AG08395 (cell line): Measurements from ENCODE around the gene INPP5A.
A peak's percentile ranks its signal among the peaks of the same experiment; 100 is the strongest.
"Not testable (repeated sequence)": the region's sequence is repeated elsewhere in the genome, so short reads cannot be mapped to it uniquely, and the experiment has no call there.

ENCODE experiments used
- DNase-seq: peaks from one replicate; pipeline ENCODE4 v3.0.0; 2012; ENCODE audit warnings: mixed read lengths, low spot score

Gene INPP5A, protein sequence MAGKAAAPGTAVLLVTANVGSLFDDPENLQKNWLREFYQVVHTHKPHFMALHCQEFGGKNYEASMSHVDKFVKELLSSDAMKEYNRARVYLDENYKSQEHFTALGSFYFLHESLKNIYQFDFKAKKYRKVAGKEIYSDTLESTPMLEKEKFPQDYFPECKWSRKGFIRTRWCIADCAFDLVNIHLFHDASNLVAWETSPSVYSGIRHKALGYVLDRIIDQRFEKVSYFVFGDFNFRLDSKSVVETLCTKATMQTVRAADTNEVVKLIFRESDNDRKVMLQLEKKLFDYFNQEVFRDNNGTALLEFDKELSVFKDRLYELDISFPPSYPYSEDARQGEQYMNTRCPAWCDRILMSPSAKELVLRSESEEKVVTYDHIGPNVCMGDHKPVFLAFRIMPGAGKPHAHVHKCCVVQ

DNA sequence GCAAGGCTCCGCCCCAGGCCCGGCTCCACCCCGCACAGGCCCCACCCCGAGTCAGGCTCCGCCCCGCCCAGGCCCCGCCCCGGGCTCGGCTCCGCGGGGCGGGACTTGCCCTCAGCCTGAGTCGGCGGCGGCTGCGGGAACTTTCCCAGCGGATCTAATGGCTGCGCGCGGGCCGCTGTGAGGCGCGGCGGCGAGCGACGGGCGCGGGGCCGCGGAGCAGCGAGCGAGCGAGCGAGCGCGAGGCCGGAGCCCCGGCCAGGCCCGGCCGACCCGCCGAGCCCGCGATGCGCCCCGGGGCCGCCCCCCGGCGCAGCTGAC, at the start of gene INPP5A:
Gene INPP5A (plus strand): TSS at position 104 of the 318 bp plus-strand sequence. CDS start 310 bp downstream, outside the sequence.
- DNase-seq = no peak

DNA sequence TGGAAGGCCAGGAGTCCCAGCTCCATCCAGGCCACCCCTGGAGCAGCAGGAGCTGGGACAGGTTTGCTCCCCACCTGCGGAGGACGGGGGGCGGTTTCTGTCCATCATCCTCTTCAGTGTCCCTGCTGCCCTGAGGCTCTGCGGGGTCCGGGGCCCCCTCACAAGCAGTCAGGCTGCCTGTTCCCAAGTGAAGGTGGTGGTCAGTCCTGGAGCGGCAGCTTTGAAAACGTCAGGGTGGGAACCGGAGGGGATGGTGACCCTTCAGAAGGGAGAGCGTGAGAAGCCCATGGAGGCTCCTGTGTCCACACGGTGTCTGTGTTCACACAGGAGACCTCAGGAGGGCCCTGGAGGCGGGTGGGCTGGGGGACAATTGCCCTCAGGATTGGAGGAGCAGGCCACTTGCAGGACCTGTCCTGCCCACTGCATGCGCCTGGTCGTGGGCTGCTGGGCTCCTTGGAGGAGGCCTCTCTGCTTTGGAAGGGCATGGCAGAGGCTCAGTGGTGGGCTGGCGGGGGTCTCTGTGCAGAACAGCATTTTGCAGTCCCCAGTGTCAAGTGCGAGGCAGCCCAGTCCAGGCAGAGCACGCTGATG, 49.3 kb upstream of the INPP5A start:
- DNase-seq = no peak

DNA sequence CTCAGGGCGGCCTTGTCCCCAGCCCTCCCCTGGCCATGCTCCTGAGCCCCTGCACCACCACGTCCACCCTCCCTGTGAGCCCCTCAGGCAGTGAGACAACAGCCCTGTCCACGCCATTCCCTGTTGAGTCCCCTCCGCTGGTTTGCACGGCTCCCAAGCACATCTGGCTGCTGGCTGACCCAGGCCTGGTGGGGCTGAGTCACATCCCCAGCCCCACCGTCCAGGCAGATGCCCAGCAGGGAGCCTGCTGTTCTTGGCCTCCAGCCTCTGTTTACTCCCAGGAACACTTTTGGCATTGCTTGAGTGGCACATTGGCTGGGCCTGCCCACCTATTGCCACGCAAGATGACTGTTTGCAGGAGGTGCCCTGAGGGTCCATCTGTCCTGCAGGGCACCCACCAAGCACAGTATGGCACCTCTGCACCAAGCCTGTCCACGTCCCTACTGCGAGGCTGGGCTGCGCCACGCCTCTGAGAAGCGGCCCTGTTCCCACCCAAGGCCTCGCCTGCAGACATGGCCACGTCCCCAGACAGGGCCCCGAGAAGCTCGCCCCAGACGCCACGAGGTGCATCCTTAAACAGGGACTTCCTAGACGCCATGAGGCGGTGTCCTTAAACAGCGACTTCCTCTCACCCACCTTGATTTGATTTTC, 48.4 kb upstream of the INPP5A start:
- DNase-seq = peak; percentile 77

DNA sequence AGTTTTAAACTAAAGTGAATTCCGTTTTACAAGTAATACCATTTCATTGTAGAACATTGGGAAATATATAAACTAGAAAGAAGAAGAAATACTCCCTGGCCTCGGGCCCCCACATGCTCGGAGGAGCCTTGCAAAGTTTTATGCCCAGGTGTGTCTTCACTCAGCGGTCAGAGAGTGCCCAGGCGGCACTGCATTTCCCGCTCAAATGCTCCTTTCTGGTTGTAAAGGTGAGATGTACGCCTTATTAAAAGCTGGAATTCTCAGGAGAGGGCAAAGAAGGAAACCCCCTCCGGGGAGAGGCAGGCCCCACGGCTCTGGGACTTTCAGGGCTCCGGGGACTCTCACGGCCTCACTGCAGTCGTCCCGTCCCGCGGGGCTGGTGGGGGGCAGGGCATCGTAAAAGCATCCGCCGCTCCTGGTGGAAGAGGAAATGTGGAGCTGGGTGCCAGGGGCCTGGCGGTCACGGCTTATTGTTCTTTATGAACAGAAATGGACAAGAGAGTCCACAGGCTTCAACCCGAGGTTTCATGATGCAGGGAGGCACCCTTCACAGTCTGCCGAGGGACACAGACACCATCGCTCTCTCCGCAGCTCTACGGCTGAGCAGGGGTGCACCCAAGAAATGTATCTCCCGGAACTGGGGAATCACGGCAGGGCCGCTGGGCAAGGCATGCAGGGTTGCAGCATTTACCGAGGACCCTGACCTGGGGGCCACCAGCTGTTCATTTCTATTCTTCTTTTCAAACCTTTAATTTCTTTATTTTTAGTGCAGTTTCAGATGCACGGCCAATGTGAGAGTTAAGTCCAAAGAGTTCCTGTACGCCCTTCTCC, 47.7 kb upstream of the INPP5A start:
- no peak for DNase-seq

DNA sequence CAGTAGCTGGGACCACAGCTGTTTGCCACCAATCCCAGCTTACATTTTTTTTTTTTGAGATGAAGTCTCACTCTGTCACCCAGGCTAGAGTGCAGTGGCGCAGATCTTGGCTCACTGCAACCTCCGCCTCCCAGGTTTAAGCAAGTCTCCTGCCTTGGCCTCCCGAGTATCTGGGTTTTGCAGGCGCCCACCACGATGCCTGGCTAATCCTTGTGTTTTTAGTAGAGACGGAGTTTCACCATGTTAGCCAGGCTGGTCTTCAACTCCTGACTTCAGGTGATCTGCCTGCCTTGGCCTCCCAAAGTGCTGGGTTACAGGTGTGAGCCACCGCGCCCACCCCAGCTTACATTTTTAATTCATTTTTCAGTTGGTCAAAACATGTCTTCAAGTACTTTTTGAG, 46.1 kb upstream of the INPP5A start:
- not testable (repeated sequence) for DNase-seq

DNA sequence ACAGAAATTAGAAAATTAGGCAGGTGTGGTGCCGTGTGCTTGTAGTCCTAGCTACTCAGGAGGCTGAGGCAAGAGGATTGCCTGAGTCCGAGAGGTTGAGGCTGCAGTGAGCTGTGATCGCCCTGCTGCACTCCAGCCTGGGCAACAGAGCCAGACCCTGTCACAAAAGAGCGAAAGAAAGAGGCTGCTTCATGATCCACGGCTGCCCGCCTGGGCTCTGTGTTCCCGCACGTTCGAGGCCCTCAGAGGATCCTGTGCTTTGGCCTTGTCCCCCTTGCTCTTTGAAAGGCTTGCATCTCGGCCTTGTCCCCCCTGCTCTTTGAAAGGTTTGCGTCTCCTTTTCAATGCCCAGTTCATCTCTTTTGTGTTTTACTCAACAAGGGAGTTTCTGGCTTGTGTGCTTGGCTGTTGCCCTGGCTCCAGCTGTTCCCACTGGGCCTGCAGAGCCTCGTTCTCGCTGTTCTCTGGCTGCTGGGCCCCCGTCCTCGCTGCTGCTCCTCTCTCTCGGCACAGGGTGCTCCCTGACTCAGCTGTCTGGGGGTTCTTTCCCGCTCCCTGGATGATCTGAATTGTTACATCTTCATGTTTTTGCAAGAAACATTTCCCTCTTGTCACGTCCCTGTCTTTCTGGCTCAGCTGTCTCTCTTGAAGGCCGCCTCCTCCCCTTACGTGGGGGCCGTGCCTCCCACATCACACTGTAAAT, 45.1 kb upstream of the INPP5A start:
- no peak for DNase-seq

DNA sequence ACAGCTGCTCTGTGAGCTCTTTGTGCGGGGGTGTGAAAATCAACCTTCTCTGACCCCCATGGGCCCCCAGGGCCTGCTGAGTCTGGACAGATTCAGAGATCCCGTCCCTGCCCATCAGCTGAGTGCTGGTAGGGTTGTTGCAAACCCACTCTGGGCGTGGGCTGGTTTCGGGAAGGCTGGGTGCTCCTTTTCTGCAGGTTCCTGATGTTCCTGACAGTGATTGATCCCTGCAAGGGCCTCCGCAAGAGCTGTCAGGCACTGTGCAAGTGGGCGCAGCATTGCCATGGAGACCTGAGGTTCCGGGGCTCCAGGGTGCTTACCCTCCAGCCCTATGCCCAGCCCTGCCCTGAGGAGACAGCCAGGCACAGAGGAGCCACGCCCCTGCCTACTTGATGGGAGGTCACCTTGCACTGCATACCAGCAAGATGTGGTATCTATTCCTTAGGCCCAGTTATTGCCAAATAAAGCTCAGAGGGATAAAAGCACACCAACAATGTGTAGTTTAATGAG, 44.3 kb upstream of the INPP5A start:
- DNase-seq = no peak

DNA sequence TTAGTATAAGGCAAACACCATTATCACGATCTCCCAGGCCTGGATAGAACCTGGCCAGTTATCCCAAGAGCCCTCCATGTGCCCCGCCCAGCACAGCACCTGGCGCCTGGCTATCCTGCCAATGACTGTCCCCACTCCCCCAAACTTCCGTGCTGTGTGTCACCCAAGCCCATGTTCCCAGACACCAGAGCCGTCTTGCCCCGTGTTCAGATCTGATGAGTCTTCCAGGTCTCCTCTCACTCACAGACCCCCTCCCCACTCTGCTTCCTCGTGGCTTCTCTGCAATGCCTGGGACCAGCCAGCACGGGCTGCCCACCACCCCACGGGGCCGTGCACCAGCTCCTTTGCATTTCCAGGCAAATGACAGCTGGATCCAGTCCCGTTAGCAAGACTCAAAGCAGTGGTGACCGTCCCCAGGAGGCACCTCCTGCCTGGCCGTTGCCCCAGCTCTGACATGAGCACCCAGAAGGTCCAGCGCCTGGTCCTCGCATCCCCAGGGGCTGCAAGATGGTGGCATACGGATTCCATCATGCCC, 43.8 kb upstream of the INPP5A start:
- DNase-seq = no peak

DNA sequence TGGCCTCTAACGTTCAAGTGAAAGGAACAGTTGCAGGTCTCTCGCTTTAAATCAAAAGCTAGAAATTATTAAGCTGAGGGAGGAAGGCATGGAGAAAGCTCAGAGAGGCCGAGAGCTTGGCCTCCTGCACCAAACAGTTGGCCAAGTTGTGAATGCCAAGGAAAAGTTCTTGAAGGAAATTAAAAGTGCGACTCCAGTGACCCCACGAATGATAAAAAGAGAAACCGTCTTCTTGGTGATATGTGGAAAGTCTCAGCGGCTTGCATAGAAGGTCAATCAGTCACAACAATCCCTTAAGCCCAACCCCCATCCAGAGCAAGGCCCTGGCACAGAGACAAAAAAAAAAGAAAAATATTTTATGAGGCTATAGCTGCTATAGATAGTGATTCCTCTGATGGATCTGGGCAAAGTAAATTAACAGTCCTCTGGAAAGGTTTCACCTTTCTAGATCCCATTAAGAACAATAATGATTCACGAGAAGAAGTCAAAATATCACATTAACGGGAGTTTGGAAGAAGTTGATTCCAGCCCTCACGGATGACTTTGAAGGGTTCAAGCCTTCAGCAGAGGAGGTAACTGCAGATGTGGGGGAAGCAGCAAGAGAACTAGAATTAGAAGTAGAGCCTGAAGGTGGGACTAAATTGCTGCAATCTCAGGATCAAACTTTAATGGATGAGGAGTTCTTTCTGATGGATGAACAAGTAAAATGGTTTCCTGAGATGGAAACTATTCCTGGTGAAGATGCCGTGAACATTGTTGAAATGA, 42.5 kb upstream of the INPP5A start:
- DNase-seq = no peak

DNA sequence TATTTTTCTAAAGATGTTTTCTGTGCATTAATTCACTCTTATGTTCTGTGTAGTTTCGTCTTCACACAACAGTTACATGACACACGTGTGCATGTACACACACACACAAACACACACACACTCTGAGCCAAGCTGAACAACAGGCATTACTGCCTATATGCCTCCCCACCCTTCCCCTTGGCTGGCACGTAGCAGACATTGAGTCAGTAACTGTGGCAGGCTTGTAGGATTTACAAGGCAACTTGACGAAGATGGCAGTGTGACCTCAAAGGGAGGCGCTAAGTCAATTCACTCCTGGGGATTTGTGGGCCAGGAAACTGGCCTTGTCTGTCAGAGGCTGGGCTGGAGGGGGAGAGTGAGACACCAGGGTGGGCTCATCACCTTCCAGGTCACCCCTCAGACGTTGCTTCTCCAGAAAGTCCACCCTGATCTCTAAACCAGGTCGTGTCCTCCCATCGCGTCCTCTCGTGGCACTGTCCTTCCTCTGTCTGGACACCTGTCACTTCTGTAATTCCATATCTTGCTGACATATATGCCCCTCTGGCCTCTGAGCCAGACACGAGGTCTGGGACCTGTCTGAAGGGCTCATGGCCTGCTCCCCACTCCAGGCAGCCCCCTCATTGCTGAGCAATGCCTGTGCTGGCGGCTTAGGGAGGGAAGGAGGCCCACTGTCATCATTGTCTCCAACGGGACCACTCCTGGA, 41.1 kb upstream of the INPP5A start:
- no peak for DNase-seq

DNA sequence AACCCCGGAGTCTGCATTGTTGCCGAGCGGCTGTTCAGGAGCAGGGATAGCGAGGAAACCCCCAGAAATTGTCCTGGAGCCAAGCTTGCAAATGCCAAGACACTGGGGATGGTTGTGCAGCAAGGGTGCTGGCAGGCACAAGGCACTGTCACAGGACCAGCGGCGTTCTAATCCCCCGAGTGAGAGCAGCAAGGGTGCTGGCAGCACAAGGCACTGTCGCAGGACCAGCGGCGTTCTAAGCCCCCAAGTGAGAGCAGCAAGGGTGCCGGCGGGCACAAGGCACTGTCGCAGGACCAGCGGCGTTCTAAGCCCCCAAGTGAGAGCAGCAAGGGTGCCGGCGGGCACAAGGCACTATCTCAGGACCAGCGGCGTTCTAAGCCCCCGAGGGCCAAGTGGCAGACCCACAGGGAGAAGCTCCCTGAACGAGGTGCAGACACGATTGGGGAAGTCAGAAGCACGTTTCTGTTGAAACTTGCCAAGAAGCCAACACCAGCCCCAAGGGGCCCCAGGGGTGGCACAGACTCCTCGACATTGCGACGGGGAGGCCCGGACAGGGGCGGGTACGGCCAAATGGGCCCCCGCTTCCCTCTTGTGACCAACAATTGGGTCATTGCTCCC, 40.4 kb upstream of the INPP5A start:
- no peak for DNase-seq

DNA sequence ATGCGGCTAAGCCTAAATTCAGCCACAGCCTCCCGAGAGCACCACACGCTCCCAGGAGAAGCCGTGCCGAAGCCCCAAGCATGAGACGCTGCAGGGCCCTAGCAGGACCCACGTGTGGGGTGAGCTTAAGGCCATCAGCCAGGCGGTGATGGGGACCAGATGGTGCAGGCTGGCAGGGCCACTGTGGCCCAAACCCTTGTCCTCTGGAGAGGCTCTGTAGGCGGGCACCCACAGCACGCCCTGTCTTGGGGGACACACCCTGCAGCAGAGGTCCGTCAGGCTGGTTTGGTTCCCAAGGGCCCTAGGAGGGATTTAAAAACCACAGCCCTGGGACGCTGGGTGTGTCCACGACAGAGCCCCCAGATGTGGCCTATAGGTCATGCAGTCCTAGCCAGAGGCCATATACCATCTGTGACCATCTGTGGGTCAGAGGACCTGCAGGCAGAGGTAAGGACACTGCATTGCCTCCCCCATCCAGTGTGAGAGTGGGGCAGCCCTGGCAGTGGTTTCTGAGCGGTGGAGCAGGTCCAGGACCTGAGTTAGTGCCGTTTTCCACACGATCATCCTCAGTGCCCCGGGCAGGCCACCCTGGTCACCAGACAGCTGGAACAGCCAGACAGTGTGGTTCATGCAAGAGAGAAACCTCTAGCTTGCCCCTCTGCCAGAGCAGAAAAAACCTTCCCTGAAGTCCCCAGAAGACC, 39.6 kb upstream of the INPP5A start:
- no peak for DNase-seq

DNA sequence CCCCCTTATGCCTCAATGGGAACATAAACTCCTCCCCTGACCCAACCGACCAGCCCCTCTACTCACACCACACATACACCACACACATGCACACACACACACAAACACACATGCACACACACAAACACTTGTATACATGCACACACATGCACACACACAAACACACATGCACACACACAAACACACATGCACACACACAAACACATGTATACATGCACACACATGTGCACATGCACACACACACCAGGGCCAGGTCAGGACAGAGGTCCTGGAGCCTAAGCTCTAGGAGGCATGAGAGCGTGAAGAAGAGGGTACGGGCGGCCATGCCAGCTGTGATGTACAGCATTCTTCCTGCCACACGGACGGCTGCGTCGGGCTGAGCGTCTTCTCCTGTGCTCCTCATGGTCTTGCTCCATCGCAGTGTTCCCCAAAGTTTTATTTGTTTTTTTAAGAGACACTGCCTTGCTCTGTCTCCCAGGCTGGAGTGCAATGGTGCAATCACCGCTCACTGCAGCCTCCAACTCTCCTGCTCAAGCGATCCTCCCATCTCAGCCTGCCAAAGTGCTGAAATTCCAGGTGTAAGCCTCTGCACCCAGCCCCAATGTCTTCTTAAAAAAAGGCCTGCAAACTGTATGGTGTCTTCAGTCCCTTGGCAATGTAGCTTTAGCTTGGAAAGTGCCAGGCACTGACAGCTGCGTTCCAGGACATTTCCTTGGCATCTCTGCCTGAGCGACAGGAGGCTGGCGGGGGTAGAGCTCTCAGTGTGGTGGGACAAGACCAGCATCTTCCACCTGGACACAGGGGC, 38.8 kb upstream of the INPP5A start:
- no peak for DNase-seq

DNA sequence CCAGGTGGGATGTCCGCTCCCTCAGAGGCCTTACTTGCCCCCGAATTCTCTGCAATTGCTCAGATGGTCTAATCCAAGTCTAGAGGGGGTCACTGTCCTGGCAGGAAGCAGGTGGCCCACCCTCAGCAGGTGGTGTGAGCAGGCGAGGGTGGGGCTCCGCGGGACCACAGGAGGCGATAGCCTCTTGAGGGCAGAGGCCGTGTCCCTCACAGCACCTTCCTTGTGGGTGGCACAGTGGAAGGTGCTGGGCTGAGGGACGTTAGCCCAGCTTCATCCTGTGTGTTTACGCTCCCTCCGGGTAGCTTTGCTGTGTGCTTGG, 38.3 kb upstream of the INPP5A start:
- no peak for DNase-seq

DNA sequence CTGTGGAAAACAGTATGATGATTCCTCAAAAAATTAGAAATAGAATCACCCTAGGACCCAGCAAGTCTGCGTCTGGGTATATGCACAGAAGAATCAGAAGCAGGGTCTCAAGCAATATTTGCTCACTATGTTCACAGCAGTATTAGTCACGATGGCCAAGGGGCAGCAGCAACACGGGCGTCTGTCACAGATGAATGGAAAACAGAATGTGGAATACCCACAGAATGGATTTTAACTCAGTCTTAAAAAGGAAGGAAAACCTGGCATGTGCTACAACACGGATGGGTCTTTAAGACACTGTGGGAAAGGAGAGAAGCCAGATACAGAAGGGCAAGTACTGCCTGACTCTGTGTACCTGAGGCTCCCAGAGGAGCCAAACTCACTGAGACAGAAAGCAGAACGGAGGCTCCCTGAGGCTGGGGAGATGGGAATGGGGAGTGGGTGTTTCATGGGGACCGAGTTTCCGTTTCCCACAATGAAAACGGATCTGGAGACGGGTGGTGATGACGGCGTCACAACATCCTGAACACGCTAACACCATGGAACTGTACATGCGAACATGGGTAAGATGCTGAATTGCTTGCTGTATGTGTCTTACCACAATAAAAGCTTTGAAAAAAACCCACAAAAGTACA, 36.7 kb upstream of the INPP5A start:
- DNase-seq = no peak

DNA sequence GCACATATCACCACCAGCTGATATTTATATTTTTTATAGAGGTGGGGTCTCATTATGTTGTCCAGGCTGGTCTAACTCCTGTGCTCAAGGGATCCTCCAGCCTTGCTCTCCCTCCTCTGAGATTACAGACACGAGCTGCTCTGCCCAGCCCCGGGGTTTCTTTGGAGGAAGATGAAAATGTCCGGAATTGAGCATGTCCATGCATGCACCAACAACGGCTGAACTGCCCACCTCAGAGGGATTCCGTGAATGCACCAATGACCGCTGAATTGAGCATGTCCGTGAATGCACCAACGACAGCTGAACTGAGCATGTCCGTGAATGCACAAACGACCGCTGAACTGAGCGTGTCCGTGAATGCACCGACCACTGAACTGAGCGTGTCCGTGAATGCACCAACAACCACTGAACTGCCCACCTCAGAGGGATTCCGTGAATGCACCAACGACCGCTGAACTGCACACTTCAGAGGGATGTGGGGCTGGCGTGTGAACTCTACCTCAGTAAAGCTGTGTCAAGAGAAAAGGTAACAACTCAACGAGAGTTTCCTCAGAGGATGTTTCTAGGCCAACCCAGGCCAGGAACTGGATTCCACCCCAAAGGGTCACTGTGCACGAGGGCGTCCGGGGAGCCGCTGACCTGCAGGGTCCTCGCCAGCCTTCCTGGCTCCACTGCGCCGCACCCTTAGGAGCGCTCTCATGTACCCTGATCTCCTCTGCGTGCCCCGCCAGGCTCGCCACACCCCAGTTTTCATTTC, 34.9 kb upstream of the INPP5A start:
- DNase-seq = no peak
